HL-60 (cell line): ENCODE results near the gene PTPRG.

ENCODE experiments used
- DNase-seq, 2 experiments: peaks; one replicate each; pipeline ENCODE4 v3.0.0-alpha.2; 2010 to 2020; ENCODE audit warnings: low read depth in 1 of 2, low spot score in 1 of 2
- H3K27ac ChIP-seq: fragments of 250-450 bp; sonication (Bioruptor Pico); replicated peaks from 2 replicates; pipeline ENCODE4 v1.5.1; 2020; ENCODE audit warnings: mild to moderate bottlenecking, moderate library complexity
- H3K27me3 ChIP-seq: fragments of 250-450 bp; sonication (Bioruptor Pico); 2 replicates; pipeline ENCODE4 v1.5.1; 2021; ENCODE audit warnings: mild to moderate bottlenecking, moderate library complexity; ENCODE audit not compliant: insufficient read depth, poor library complexity, severe bottlenecking
- H3K4me3 ChIP-seq: replicated peaks from 2 replicates; pipeline ENCODE4 v1.5.1; 2011; ENCODE audit warnings: mild to moderate bottlenecking, control low read depth, low read length; ENCODE audit not compliant: insufficient read depth
- GABPA ChIP-seq: IDR thresholded peaks from 2 replicates; pipeline ENCODE4 v1.6.1; 2012; ENCODE audit warnings: low read depth
- POLR2AphosphoS5 ChIP-seq: IDR thresholded peaks from 2 replicates; pipeline ENCODE4 v1.6.1; 2012; ENCODE audit warnings: low read depth
- SPI1 ChIP-seq: IDR thresholded peaks from 2 replicates; pipeline ENCODE4 v1.6.1; 2012; ENCODE audit warnings: low read depth, mild to moderate bottlenecking, borderline replicate concordance
- TF ChIP-seq, protein P1 (sequence below): IDR thresholded peaks from 2 replicates; pipeline ENCODE4 v1.6.1; 2012; ENCODE audit warnings: low read depth; ENCODE audit not compliant: insufficient replicate concordance
- TF ChIP-seq, protein P2 (sequence below): IDR thresholded peaks from one replicate; pipeline ENCODE4 v1.5.1; 2011; ENCODE audit warnings: low read length, control low read depth, inconsistent platforms; ENCODE audit not compliant: insufficient read depth

Gene PTPRG

DNA sequence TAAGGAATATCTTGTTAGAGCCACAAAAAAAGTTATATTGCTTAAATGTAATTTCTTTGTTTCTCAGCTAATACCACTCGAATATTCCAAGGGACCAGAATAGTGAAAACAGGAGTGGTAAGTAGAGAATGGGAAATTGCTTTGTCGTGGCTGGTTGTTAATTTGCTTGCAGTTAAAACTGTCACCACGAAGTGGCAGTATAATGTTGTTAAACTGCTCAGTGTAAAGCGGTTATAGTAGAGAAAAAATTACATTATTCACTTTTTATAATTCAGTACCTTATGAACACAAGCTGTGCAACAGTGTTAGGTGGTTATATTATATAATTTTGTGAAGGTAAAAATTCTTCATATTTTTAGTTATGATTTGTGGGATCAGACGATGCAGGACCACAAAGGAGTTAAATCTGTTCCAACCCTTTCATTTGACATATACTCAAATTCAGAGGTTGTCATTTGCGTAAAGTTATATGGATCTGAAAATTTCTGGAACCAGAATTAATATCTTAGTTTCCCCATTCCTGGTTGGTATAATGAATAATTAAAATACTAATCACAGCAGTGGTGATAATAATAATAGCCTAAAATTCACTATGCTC lies 640.2 kb downstream of the PTPRG start:
- Histone ChIP-seq H3K27me3 (no peaks in the 10 kb centered on the region), H3K4me3 (no peak overlapping the region), H3K27ac (no peak overlapping the region)
- TF ChIP-seq, protein P1, sequence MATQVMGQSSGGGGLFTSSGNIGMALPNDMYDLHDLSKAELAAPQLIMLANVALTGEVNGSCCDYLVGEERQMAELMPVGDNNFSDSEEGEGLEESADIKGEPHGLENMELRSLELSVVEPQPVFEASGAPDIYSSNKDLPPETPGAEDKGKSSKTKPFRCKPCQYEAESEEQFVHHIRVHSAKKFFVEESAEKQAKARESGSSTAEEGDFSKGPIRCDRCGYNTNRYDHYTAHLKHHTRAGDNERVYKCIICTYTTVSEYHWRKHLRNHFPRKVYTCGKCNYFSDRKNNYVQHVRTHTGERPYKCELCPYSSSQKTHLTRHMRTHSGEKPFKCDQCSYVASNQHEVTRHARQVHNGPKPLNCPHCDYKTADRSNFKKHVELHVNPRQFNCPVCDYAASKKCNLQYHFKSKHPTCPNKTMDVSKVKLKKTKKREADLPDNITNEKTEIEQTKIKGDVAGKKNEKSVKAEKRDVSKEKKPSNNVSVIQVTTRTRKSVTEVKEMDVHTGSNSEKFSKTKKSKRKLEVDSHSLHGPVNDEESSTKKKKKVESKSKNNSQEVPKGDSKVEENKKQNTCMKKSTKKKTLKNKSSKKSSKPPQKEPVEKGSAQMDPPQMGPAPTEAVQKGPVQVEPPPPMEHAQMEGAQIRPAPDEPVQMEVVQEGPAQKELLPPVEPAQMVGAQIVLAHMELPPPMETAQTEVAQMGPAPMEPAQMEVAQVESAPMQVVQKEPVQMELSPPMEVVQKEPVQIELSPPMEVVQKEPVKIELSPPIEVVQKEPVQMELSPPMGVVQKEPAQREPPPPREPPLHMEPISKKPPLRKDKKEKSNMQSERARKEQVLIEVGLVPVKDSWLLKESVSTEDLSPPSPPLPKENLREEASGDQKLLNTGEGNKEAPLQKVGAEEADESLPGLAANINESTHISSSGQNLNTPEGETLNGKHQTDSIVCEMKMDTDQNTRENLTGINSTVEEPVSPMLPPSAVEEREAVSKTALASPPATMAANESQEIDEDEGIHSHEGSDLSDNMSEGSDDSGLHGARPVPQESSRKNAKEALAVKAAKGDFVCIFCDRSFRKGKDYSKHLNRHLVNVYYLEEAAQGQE: no peak
- TF ChIP-seq SPI1 (no peak), POLR2AphosphoS5 (no peak), GABPA (no peak)
- TF ChIP-seq, protein P2, sequence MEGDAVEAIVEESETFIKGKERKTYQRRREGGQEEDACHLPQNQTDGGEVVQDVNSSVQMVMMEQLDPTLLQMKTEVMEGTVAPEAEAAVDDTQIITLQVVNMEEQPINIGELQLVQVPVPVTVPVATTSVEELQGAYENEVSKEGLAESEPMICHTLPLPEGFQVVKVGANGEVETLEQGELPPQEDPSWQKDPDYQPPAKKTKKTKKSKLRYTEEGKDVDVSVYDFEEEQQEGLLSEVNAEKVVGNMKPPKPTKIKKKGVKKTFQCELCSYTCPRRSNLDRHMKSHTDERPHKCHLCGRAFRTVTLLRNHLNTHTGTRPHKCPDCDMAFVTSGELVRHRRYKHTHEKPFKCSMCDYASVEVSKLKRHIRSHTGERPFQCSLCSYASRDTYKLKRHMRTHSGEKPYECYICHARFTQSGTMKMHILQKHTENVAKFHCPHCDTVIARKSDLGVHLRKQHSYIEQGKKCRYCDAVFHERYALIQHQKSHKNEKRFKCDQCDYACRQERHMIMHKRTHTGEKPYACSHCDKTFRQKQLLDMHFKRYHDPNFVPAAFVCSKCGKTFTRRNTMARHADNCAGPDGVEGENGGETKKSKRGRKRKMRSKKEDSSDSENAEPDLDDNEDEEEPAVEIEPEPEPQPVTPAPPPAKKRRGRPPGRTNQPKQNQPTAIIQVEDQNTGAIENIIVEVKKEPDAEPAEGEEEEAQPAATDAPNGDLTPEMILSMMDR: peak; percentile 34
- DNase-seq: no peak

DNA sequence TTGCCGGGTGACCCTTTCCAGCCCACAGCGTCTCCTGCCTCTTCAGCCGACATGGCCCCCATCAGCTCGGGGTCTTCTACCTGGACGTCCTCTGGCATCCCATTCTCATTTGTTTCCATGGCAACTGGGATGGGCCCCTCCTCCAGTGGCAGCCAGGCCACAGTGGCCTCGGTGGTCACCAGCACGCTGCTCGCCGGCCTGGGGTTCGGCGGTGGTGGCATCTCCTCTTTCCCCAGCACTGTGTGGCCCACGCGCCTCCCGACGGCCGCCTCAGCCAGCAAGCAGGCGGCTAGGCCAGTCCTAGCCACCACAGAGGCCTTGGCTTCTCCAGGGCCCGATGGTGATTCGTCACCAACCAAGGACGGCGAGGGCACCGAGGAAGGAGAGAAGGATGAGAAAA lies 641.8 kb downstream of the PTPRG start:
- no peak for DNase-seq
- TF ChIP-seq POLR2AphosphoS5 (no peak), SPI1 (no peak), GABPA (no peak)
- TF ChIP-seq, protein P2: no peak
- TF ChIP-seq, protein P1: no peak
- no peaks in the 10 kb centered on the region for H3K27me3 ChIP-seq
- no peak overlapping the region for H3K27ac ChIP-seq
- no peak overlapping the region for H3K4me3 ChIP-seq

DNA sequence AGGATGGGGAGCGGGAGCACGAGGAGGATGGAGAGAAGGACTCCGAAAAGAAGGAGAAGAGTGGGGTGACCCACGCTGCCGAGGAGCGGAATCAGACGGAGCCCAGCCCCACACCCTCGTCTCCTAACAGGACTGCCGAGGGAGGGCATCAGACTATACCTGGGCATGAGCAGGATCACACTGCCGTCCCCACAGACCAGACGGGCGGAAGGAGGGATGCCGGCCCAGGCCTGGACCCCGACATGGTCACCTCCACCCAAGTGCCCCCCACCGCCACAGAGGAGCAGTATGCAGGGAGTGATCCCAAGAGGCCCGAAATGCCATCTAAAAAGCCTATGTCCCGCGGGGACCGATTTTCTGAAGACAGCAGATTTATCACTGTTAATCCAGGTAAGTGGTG lies 642.2 kb downstream of the PTPRG start:
- Histone ChIP-seq H3K27ac (no peak overlapping the region), H3K4me3 (no peak overlapping the region), H3K27me3 (no peaks in the 10 kb centered on the region)
- TF ChIP-seq POLR2AphosphoS5 (no peak), SPI1 (no peak), GABPA (no peak)
- TF ChIP-seq, protein P2: no peak
- TF ChIP-seq, protein P1: no peak
- no peak for DNase-seq
